GM10248 (cell line): ENCODE measurements around the gene KCNJ14.

ENCODE experiments used
- CTCF ChIA-PET: fragments of 300-600 bp; sonication (Branson Sonifier 250); formaldehyde crosslinking; extraction: SDS; loops from one replicate; lab custom pipeline; 2021; ENCODE audit warnings: antibody characterized with exemption; lab: Yijun Ruan, JAX
- POLR2A ChIA-PET: fragments of 350-650 bp; sonication (Branson Sonifier 250); formaldehyde crosslinking; extraction: SDS; loops from one replicate; lab custom pipeline; 2020; ENCODE audit warnings: antibody characterized with exemption; lab: Yijun Ruan, JAX
- DNase-seq: peaks from one replicate; pipeline ENCODE4 v3.0.0; 2012; ENCODE audit errors: extremely low spot score
- TF ChIP-seq, protein P1 (sequence below): IDR thresholded peaks from 2 replicates; pipeline ENCODE4 v1.5.1; 2012; ENCODE audit warnings: mild to moderate bottlenecking, low read depth; ENCODE audit errors: extremely low read depth, missing control alignments, control extremely low read depth

KCNJ14 gene

DNA sequence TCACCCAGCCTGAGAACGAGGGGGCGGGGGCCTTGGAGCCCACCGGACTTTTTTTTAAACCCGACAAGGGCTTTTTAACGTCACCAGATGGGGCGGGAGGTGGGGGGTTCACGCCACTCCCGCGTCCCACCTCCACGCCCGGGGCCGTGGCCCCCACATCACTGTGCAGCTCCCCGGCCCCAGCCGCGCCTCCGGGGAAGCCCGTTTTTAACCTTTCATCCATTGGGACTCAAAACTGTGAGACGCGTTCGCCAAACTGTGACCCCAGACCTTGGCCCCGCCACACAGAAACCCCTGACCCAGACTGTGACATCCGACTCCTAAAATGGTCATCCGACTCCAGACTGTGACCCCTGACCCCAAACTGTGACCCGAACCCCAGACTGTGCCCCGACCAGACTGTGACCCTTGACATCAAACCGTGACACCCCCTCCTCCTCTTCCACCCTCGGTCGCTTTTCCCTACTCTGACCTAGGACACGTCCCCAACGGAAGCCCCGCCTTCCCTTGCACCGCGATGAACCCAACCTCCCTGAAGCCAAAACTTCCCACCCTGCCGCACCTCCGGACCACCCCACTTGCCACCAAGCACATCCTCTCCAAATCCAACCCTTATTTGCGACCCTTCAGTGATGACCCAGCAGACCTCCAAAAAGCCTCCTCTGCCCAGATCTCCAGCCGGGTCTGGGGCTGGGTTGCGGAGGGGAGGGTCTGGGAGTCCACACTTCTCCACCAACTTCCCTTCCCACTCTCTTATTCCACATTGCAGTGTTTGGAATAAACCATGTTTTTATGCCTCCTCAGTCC, 11.0 kb upstream of the KCNJ14 start:
- no peak for DNase-seq
- POLR2A ChIA-PET: no interaction called here
- TF ChIP-seq, protein P1, sequence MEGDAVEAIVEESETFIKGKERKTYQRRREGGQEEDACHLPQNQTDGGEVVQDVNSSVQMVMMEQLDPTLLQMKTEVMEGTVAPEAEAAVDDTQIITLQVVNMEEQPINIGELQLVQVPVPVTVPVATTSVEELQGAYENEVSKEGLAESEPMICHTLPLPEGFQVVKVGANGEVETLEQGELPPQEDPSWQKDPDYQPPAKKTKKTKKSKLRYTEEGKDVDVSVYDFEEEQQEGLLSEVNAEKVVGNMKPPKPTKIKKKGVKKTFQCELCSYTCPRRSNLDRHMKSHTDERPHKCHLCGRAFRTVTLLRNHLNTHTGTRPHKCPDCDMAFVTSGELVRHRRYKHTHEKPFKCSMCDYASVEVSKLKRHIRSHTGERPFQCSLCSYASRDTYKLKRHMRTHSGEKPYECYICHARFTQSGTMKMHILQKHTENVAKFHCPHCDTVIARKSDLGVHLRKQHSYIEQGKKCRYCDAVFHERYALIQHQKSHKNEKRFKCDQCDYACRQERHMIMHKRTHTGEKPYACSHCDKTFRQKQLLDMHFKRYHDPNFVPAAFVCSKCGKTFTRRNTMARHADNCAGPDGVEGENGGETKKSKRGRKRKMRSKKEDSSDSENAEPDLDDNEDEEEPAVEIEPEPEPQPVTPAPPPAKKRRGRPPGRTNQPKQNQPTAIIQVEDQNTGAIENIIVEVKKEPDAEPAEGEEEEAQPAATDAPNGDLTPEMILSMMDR: no peak
- CTCF ChIA-PET: interaction anchor here (1.2 kb wide), 3 partner anchors 13 to 53 kb away, joined by 3 read pairs; no protein-coding TSS in a partner anchor

DNA sequence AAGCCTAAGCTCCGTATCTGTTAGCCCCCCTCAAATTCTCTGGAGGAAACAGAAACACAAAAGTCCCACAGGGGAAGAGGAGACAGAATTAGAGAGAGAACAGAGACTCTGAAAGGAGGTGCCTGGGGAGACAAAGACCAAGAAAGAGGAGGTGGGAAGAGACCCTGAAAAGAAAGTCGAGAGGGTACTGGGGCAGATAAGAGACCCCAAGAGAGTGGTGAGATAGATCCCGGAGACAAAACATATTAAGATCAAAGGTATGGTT, 10.5 kb upstream of the KCNJ14 start:
- no peak for DNase-seq
- POLR2A ChIA-PET: no interaction called here
- TF ChIP-seq, protein P1: no peak
- CTCF ChIA-PET: interaction anchor here (1.2 kb wide), 3 partner anchors 14 to 53 kb away, joined by 3 read pairs; no protein-coding TSS in a partner anchor

DNA sequence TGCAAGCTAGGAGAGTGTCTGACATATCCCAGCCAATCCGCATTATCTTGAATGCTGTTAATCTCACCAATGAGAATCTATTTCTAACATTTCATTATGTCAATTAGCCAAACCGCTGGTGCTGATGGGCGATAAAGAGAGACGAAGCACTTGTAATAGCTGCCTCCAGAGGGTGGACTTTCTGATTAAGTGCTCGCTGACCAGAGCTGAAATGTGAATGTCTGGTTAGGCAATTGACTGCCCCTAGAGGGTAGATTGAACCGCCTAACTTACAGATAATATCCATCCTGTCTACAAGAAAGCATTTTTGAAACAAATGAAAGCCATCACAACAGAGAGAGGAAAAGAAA, 10.1 kb upstream of the KCNJ14 start:
- POLR2A ChIA-PET: no interaction called here
- CTCF ChIA-PET: interaction anchor here (1.2 to 1.6 kb wide), 4 partner anchors 14 to 139 kb away, joined by 3 to 4 read pairs (median 3); no protein-coding TSS in a partner anchor
- peak; percentile 57 for DNase-seq
- TF ChIP-seq, protein P1: peak; percentile 12

DNA sequence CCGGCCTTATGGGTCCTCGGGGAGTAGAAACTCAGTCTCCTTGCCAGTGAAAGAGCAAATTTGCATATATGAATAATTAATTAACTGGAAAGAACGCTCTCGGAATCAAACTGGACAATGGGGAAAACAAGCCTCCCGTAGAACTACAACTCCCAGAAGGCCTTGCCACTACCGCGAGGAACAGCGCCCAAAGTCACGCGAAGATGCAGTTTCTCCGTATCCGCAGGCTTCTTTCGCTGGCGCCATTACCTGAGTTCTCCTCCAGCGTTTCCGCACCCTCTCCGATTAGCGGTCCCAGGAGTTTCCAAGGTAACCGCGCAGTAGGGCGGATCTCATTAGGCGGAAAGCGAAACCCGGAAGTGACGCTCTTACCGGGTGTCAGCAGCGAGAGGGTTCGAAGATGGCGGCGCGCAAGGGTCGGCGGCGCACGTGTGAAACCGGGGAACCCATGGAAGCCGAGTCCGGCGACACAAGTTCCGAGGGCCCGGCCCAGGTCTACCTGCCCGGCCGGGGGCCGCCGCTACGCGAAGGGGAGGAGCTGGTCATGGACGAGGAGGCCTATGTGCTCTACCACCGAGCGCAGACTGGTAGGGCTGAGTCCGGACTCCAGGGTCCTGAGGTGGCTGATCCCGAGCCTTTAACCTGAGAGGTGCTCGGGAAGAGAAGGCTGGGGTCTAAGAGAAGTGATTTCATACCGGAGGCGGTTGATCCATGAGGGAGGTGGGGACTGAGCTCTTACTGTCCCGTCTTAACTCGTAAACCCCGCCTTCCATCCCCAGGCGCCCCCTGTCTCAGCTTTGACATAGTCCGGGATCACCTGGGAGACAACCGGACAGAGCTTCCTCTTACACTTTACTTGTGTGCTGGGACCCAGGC, 9.5 kb upstream of the KCNJ14 start, which contains the start of gene GRWD1:
Gene GRWD1 (plus strand): TSS at position 378 of the 876 bp plus-strand sequence. CDS start 23 bp downstream, at position 401.
- CTCF ChIA-PET: interaction anchor here (1.2 to 1.6 kb wide), 4 partner anchors 17 to 139 kb away, joined by 3 to 4 read pairs (median 3); no protein-coding TSS in a partner anchor
- POLR2A ChIA-PET: no interaction called here
- peak; percentile 94 for DNase-seq
- TF ChIP-seq, protein P1: no peak

DNA sequence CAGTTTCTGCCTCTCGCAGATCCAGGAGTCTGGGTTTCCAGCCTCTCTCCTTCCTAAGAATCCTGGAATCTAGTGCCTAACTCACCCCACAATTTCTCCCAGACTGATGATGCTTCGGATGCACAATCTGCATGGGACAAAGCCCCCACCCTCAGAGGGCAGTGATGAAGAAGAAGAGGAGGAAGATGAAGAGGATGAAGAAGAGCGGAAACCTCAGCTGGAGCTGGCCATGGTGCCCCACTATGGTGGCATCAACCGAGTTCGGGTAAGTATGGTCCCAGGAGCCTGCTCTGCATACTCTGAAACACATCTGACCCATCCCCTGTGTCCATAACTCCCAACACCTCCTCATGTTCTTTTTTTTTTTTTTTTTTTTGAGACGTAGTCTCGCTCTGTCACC, 8.8 kb upstream of the KCNJ14 start:
- no peak for DNase-seq
- ChIA-PET POLR2A (no interaction called here), CTCF (interaction anchor here (1.3 to 1.6 kb wide), 2 partner anchors 113 to 138 kb away, joined by 3 to 4 read pairs; no protein-coding TSS in a partner anchor)
- TF ChIP-seq, protein P1: no peak

DNA sequence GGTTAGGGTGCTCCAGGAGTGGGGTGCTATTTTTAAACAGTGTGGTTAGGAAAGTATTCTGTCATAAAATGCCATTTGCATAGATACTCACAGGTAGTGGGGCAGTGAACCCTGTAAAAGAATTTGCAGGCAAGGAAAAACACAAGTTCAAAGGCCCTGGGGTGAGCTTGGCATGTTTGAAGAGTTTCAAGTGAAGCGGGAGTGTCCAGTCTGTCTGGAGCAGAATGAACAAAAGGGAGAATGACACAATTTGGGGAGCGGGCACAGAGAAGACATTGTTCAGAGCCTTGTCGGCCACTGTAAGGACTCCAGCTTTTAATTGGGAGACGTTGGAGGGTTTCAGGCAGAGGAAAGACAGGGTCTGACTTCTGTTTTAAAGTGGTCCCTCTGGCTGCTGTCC, 6.8 kb upstream of the KCNJ14 start:
- no peak for DNase-seq
- TF ChIP-seq, protein P1: no peak
- ChIA-PET CTCF (interaction anchor here (1.1 to 1.5 kb wide), 2 partner anchors 41 to 394 kb away, joined by 3 to 5 read pairs; no protein-coding TSS in a partner anchor), POLR2A (no interaction called here)
